GM12872 (cell line): ENCODE results near the gene MICAL3.

Experiments
- CTCF ChIP-seq: IDR thresholded peaks from 3 replicates; pipeline ENCODE4 v1.5.1; 2011; ENCODE audit warnings: low read depth, mild to moderate bottlenecking, low read length, moderate library complexity; ENCODE audit not compliant: insufficient read depth

Gene MICAL3

GRCh38 chr22:17958166-17958565, 66.2 kb downstream of the MICAL3 start:
- no peak for TF ChIP-seq CTCF

GRCh38 chr22:17957693-17958092, 66.7 kb downstream of the MICAL3 start:
- TF ChIP-seq CTCF = no peak

DNA sequence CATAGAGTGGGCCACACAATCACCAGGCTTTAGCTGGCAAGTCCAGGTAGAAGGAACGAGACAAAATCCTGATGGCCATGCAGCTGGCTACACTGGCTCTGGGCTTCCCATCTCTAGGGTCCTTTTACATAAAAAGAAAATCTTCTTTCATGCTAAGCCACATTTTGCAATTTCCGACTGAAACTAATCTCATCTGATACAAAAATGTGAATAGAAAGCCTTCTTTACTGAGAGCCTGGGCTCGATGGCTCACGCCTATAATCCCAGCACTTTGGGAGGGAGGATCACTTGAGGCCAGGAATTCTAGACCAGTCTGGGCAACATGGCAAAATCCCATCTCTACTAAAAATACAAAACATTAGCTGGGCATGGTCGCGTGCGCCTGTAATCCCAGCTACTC, 67.2 kb downstream of the MICAL3 start:
- no peak for TF ChIP-seq CTCF

- TF ChIP-seq CTCF = no peak
Measured at GRCh38 chr22:17956630-17957029, 67.7 kb downstream of the MICAL3 start.

DNA sequence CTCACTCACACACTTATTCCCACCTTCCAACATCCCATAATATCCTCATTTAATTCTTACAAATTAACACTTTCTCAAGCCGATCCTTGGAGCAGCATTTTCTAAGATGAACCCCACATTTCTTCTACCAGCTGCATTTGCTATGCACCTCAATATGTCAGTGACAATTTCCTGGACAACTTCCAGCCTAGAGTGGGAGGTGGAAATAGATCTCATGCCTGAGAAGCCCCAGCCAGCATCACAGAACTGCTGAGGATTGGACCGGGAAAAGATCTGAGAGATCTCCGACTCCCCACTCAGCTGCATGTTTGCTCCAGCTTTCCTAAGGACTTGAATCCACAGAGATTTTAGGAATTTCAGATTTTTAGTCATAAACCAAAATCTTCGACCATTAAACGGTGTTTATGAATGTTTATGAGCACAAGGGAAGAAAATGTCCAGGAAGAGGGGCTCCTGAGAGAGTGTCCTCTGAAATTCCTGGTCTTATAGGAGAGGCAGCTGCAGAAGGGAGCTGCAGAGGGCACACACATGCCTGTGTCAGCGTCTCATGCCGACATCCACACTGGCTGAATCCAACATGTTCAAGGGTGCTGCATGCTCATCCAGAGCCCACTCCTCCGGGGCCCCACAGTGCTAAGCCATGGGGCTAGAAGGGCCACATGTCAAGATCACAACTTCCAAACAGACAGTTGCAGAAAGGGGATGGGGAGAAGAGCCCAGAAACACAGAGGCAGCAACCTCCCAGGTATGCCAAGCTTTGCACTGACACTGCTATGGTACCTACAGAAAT, 68.6 kb downstream of the MICAL3 start:
- TF ChIP-seq CTCF = no peak

- no peak for TF ChIP-seq CTCF
Measured at GRCh38 chr22:17954860-17955587, 69.3 kb downstream of the MICAL3 start.

- no peak for TF ChIP-seq CTCF
Measured at GRCh38 chr22:17954200-17954859, 70.0 kb downstream of the MICAL3 start.
